GM18517 (cell line): ENCODE results near the gene OCLN.
A peak's percentile ranks its signal among the peaks of the same experiment; 100 is the strongest.
"Not testable (repeated sequence)": the region's sequence is repeated elsewhere in the genome, so short reads cannot be mapped to it uniquely, and the experiment has no call there.

Experiments
- ATAC-seq: cut with Tn5 transposase; IDR thresholded peaks from one replicate; pipeline ENCODE4 v1.9.1; 2021; ENCODE audit warnings: mild to moderate bottlenecking, moderate library complexity; ENCODE audit not compliant: unreplicated experiment

Gene OCLN

DNA sequence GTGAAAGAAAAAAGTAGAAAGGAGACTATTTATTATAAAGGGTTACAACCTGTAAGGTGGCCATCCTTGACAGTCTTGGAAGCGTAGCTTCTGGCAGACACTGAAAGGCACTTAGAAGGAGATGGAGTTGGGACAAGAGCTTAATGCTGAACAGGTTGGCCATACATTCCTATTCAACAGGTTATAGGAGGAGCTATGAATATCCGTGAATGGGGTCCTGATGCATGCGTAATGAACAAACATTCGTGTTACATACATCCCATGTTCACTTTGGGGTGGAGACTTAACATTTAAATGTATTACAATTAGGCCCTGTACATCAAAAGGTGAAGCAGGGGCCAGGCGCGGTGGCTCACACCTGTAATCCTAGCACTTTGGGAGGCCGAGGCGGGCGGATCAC lies 34.1 kb downstream of the OCLN start:
- ATAC-seq, result no peak

DNA sequence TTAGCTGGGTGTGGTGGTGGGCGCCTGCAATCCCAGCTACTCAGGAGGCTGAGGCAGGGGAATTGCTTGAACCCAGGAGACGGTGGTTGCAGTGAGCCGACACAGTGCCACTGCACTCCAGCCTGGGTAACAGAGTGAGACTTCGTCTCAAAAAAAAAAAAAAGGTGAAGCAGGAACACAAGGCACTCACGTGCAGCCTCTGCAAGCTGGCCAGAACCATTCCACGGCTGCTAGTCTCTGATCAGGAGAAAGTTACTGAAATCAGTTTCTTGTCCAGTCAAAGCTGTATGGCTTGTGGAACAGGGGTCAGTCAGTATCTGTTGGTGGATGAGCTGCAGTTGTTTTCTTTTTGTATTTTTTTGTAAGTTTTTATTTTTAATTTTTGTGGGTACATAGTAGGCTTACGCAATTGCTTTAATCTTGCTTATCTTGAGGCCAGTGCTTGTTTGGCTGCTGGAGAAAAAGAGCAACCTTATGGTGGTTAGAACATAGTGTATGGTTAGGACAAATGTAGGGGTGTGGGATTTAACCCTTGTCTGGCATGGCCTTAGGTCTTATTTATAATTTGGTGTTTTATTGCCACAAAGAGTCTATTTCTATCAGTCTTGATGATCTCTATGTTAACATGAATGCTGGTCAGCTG lies 34.7 kb downstream of the OCLN start:
- no peak for ATAC-seq

DNA sequence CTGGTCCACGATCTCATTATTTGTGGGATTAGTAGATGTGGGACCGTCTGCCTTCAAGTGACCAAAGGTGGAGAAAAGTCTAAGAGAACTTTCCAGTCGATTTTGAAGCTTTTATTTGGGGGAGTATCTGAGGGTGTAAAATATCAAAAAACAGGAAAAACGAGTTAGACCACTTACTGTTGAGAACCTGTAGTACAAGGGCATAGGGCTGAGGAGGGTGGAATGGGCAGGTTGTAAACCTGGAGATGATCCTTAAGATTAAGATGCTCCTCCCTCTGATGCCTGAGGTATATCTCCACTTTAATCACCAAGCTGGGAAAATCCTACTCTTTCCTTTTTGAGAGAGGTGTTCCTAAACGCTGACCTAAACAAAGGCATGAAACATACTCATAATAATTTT lies 35.4 kb downstream of the OCLN start:
- no peak for ATAC-seq

DNA sequence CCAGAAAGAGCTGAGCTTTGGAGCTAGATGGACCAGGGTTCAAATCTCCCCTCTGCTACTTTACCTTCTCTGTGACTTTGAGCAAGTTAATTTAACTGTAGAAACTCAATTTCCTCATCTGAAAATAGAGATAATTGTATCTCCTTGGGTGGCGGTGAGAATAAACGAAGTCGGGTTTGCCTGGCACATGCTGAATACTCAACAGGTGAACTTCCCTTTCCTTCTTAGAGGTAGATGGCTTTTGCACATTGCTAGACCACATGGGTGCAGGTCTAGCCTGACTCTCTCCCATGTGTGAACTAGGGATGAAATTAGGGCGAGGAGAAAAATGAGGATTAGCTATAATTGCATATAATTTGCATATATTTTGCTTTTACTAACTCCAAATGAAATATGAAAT lies 36.0 kb downstream of the OCLN start:
- no peak for ATAC-seq

DNA sequence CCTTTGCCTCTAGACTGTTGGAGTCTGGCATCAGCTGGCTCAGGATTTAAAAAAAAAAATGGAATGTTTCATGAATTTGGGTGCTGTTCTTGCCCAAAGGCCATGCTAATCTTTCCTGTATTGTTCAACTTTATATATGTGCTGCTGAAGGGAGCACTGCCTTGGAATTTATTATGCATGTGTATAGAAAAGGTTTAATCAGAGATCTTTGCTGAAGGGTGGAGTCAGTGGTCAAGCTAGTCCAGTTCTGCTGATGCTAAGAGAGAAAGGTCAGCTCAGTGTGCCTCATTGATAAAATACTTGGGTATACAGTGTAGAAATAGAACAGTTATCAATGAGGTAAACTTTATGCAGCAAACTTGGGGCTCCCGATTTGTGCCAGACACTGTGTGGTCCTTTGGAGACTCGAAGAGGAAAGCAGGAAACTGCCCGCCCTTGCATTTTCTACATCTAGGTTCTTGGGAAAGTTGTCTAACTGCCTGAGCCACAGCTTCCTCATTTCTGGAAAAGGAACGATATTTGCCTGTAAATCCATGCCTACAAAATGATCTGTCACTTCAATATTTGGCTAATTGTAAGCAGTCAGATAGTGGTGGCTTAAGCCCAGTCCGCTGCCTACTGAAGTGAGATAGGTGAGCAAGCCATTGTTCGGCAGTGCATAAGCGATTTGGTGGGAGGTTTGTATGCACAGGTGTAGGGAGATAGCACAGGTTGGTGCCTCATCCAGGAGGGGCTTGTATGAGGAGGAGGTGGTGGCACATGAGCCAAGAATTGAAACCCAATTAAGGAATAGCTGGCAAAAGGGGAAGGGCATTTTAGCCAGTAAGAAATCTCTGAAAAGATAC lies 38.2 kb downstream of the OCLN start:
- no peak for ATAC-seq

DNA sequence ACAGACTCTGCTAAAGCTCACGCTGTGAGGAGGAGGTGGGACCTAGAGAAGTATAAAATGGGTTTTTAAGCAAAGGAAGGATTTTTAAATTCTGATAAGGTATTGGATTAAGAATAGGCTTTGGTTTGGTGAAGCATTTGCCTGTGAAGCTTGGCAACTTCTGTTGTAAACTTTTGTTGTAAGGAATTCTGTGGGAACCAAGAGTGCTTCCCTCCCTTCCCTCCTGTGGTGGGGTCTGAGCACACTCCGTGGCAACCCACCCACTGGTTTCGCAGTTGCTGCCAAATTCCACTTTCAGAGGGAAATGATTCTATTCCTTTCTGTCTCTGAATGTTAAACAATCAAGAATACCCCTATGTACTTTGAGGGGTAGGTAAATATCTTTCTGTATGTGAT lies 38.8 kb downstream of the OCLN start:
- no peak for ATAC-seq

DNA sequence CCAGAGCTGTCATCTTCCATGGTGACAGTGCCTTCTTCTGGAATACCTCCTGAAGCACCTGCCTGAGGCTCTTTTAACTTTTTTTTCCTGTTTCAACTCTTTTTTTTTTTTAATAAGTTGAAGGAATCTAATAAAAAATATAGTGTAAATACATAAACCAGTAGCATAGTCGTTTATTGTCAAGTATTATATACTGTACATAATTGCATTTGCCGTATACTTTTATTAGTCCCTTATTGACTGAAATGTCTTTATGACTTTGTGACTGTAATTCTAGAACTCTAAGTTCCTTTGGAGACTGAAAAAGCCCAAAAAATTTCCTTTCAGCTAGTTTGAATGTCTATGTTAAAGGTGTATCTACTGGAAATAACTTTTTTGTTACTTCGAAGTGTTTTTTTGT lies 45.3 kb downstream of the OCLN start:
- ATAC-seq, result not testable (repeated sequence)

DNA sequence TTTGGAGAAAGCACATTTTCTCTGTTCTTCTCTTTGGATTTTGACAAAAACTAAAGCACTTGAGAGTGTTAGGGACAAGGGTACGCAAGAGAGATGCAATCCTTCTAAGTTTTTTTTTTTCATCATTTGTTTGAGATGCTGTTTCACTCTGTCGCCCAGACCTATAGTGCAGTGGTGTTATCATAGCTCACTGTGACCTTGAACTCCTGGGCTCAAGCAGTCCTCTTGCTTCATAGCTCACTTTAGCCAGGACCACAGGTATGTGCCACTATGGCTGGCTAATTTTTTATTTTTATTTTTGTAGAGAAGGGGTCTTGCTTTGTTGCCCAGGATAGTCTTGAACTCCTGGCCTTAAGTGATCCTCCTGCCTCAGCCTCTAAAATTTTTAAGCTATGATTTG lies 46.1 kb downstream of the OCLN start:
- ATAC-seq, result not testable (repeated sequence)

DNA sequence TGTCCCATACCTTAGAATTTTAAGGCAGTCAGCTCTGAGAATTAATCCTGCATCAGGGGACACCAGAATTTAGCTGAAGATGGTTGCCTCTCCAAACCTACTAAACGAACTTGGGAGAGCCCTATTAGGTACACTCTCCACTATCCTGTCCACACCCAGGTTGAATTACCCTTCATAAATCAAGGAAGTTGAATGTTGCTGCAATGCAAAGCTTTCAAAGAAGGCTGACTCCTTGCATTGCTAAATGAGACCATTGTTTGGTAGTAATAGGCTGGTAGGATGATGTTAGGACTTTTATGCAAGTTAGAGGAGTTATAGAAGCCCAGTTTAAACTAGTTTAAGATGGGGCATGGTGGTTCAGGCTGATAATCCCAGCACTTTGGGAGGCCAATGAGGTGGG lies 48.8 kb downstream of the OCLN start:
- ATAC-seq, result not testable (repeated sequence)

DNA sequence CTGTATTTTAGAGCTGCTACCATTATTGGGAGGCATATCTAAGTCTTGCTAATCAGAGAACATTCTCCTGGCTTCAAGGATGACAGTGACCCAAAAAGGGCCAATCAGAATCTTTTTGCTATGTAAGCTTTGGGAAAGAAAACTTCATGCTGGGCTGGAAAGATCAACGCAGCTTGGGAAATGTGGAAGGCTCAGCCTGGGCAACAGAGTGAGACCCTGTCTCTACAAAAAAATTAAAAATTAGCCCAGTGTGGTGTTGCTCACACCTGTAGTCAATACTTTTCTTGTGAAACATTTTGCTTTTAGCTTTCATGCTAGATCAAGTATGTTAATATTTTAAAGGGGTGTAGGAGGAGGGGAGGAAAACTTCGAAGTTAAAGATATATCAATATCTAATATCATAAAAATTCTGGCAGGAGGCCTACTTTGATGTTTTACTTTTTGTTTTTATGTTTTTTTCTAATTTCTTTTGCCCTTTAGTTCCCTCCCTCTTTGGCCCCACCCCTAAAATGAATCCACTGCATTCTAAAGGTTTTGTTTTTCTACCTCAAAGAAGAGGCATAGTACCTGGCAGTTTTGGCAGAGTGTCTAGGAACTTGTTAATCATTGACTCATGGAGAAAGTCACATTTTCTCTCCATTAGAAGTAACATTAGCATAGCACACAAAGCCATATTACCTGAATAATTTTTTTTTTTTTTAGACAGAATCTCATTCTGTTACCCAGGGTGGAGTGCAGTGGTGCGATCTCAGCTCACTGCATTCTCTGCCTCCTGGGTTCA lies 50.4 kb downstream of the OCLN start:
- ATAC-seq, result not testable (repeated sequence)

DNA sequence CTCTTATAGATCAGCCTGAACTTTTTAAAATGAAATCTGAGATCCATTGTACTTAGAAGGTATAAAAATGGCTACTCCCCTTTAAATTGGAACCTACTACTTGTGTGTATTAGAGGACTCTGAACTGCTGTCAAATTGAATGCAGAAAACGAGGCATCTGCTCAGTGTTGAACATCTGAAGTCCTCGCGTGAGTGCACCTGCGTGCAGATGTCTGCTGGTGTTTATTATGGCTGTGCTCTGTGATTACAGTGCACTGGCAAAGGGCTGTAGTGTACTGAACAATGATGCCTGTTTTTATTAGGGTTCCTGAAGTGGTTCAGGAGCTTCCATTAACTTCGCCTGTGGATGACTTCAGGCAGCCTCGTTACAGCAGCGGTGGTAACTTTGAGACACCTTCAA lies 52.0 kb downstream of the OCLN start:
- ATAC-seq, result not testable (repeated sequence)

DNA sequence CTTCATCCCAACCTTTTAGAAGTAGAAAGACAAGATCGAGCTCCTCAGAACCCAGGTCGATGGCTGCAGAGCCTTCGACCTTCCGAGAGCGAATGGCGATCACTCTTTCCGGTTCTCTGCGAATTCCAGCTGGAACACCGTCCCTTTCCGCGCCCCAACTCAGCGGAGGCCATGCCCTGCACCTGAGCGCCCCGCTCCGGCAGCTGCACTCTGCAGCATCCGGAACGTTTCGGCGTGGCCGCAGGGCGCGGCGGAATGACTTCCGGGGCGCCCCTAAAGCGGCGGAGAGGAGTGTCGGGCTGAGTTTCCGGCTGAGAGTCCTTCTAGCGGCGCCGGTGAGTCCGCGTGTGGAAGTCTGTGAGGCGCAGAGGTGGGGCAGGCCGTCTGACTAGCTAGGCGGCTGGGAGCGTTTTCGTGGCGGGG lies 67.3 kb downstream of the OCLN start, which contains the start of gene GTF2H2C:
Gene GTF2H2C, plus strand, starts transcription at position 284 of the 423 bp plus-strand sequence. CDS start 4,942 bp downstream, outside the sequence.
- peak; percentile 91 for ATAC-seq

DNA sequence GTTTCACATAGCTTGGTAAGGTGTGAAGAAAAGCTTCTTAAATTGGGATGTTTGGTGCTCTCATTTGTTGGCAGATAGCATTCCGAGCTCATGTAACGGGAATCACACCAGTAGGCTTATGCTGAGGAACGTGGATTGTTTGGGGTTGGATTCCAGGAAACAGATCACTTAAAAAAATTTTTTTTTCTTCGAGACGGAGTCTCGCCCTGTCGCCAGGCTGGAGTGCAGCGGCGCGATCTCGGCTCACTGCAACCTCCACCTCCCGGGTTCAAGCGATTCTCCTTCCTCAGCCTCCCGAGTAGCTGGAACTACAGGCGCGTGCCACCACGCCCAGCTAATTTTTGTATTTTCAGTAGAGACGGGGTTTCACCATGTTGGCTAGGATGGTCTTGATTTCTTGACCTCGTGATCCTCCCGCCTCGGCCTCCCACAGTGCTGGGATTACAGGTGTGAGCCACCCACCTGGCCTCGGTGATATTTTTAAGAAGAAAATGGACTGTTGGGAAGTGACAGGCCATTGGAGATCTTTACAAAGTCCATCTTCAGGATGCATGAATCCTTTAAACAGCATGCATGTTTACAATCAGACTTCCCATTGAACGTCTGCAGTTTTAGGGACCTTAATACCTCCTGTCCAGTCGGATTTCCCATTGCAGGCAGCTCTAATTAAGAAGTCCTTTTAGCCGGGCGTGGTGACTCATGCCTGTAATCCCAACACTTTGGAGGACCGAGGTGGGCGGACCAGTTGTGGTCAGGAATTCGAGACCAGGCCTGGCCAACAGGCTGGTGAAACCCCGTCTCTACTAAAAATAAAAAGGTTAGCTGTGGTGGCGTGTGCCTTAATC lies 68.2 kb downstream of the OCLN start:
- not testable (repeated sequence) for ATAC-seq

DNA sequence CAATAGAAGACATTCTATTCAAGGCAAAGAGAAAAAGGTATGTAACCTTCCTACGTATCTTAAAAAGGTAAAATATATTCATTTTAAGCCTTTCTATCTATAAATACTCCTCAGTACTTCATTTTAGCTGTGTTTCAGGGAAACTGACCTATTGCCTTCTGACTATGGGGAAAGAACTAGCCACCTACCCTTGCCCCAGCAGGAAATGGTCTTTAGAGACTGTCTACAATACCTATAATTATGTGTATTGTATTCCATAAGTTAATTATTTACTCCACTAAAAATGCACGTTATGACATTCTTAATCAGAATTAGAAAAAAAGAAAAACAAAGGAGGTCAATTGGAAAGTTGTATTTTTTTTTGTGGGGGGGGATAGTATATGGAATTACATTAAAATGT lies 73.6 kb downstream of the OCLN start:
- not testable (repeated sequence) for ATAC-seq

DNA sequence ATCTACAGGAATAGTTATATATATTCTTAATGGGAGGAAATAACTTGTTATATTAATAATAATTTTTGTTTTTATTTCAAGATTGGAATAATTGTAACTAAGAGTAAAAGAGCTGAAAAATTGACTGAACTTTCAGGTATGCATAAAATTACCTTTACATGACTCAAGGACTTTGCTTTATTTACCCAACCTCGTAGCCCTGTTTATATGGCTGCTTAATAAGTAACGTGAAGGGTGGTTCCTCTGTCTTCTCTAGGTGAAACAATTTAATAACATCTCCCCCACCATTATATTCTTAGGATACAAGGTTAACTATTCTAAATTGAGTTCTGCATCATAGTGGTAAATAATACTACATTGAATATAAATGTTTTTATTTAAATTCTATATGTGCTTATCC lies 75.5 kb downstream of the OCLN start:
- ATAC-seq, result not testable (repeated sequence)

DNA sequence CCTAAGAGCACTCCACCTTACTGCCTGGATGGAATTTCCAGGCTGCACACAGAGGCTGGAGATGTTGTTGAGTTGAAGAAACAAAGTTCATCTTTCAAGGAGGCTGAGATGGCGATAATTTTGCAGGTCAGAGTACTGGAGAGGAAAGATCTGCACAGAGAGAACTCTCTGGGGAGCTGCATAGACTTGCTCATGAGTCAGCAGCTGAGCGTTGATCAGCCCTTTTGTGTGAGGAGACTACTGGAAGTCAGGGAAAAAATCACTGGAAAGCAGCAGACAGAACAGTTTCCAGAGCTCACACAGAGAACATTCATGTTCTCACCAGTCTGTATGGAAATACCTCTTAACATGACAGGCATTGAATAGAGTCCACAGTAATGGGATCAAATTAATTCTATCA lies 90.8 kb downstream of the OCLN start:
- ATAC-seq, result not testable (repeated sequence)

DNA sequence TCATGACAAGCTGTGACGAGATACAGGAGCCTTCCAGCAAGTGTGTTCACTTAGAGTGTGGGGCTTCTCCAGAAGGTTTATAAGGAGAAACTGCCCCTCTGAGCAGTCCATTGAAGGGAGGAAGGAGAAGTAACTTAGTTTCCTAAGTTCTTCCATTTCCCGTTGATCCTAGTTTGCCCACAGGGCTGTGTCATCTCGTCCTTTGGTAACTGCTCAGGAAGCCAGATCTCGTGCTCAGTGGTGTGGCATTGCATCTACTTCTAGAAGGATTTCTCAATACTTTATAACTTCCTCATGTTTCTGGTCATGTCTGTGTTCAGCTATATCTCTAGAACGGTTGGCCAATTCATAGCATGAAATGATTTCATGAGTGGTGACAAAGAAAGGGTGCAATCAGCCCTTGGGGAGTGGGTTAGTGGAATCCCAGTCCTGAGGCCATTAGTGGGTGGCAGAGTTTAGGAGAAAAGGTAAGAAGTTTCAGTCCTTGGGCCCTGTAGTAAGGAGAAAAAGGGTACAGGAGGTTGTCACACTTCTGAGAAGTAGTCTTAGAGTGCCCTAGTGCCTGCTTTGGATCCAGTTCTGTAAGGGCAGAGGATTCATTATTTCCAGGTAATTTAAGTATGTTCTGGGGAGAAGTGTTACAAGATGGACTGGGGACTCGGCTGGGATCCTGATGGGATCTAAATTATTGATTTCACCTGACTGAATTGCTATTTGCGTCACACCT lies 103.7 kb downstream of the OCLN start:
- ATAC-seq, result not testable (repeated sequence)

DNA sequence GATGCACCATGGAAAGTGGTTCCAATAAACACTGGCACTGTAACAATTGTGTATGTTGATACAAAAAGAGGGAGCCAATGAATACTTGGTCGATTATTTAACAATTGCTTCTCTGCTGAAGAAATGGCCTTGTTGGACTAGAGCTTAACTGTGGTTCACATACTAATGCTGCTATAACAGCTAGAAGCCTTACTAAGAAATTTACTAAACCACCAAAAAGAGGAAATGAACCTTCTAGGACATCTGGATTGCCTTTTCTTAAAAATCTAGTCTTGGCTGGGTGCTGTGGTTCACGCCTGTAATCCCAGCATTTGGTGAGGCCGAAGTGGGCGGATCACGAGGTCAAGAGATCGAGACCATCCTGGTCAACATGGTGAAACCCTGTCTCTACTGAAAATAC lies 109.4 kb downstream of the OCLN start:
- peak; percentile 92 for ATAC-seq

DNA sequence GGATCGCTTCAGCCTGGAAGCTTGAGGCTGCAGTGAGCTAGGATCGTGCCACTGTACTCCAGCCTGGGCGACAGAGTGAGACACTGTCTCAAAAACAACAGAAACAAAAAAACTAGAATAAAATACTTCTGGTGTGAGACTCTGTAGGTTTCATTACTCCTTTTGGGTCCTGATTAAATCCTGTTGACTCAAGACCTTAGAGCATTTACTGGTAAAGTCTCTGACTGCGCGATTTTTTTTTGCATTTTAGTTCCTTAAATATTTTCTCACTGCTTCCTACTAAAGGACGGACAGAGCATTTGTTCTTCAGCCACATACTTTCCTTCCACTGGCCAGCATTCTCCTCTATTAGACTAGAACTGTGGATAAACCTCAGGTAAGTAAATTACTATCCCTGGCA lies 114.2 kb downstream of the OCLN start:
- not testable (repeated sequence) for ATAC-seq
